Sigmoid colon (tissue), 4 donors: ENCODE results near the gene MYCN.

Experiments
- CTCF ChIP-seq, 4 experiments: fragments of 450-650 bp in 3 of 4; fragments of 200-600 bp in 1 of 4; IDR thresholded peaks; one replicate each; pipeline ENCODE4 v1.5.1; 2016 to 2019; ENCODE audit warnings: antibody characterized with exemption in 4 of 4, mild to moderate bottlenecking in 3 of 4, moderate library complexity in 2 of 4
- POLR2A ChIP-seq, 2 donors: fragments of 450-650 bp; IDR thresholded peaks; one replicate each; pipeline ENCODE4 v1.6.1; 2016; ENCODE audit warnings: antibody characterized with exemption in 2 of 2, mild to moderate bottlenecking in 2 of 2, moderate library complexity in 2 of 2
- POLR2AphosphoS5 ChIP-seq, 4 donors: sonication (generic); formaldehyde crosslinking; IDR thresholded peaks; one replicate each; pipeline ENCODE4 v1.6.1; 2017; ENCODE audit warnings: antibody characterized with exemption in 4 of 4

GRCh38 chr2:15896859-15897258 is 43.5 kb upstream of the MYCN start:
- TF ChIP-seq POLR2A (IDR thresholded peaks at IDR 0.05) = no peak
- TF ChIP-seq CTCF (IDR thresholded peaks at IDR 0.05) = no peak
- TF ChIP-seq POLR2AphosphoS5 (IDR thresholded peaks at IDR 0.05) = no peak
